Glutamatergic neuron (in vitro differentiated cells): ENCODE measurements around the gene SMYD2. TPM values are rescaled to one million over a fixed set of nuclear protein-coding genes. Genes with fewer than 3 reads are reported as not detected.

Source experiments
- DNase-seq: peaks from one replicate; pipeline ENCODE4 v3.0.0; 2022
- H3K27ac Mint-ChIP-seq: one replicate; pipeline ENCODE4 v1.8.0; 2020; ENCODE audit warnings: mild to moderate bottlenecking, mixed read lengths, inconsistent platforms; ENCODE audit not compliant: unreplicated experiment
- H3K27me3 Mint-ChIP-seq: one replicate; pipeline ENCODE4 v1.8.0; 2020; ENCODE audit warnings: mild to moderate bottlenecking, moderate library complexity, mixed read lengths, inconsistent platforms; ENCODE audit not compliant: unreplicated experiment
- H3K36me3 Mint-ChIP-seq: one replicate; pipeline ENCODE4 v1.8.0; 2020; ENCODE audit warnings: mild to moderate bottlenecking, mixed read lengths, inconsistent platforms; ENCODE audit not compliant: unreplicated experiment
- H3K4me1 Mint-ChIP-seq: one replicate; pipeline ENCODE4 v1.8.0; 2020; ENCODE audit warnings: mild to moderate bottlenecking, low read depth, mixed read lengths, inconsistent platforms; ENCODE audit not compliant: unreplicated experiment
- H3K4me3 Mint-ChIP-seq: one replicate; pipeline ENCODE4 v1.8.0; 2020; ENCODE audit warnings: mild to moderate bottlenecking, mixed read lengths, inconsistent platforms; ENCODE audit not compliant: unreplicated experiment
- H3K9me3 Mint-ChIP-seq: one replicate; pipeline ENCODE4 v1.8.0; 2020; ENCODE audit warnings: mild to moderate bottlenecking, moderate library complexity, mixed read lengths, inconsistent platforms; ENCODE audit not compliant: unreplicated experiment
- CTCF ChIP-seq: fragments of 200-600 bp; sonication (generic); IDR thresholded peaks from one replicate; pipeline ENCODE4 v1.5.0; 2021; ENCODE audit not compliant: partially characterized antibody, unreplicated experiment
- total RNA-seq: library from RNA; stranded (reverse); fragmentation: NEBNext Ultra II Directional; extraction: Animal tissue kit (Norgen Biotek cat#: 25700); gene quantifications from one replicate; pipeline ENCODE4 v1.2.1, GENCODE V29; 2021; ENCODE audit not compliant: unreplicated experiment

SMYD2 gene
- total RNA-seq, 1 donor from 2014 or later, result 26.0 TPM

- H3K27ac Mint-ChIP-seq, result no peak overlapping the region
- H3K4me3 Mint-ChIP-seq, result no peak overlapping the region
- DNase-seq, result no peak
- no peaks in the 10 kb centered on the region for H3K36me3 Mint-ChIP-seq
- no peak for TF ChIP-seq CTCF
- no peaks in the 10 kb centered on the region for H3K9me3 Mint-ChIP-seq
- H3K4me1 Mint-ChIP-seq, result peaks cover 9% of the 10 kb centered on the region
- H3K27me3 Mint-ChIP-seq, result peaks cover 4% of the 10 kb centered on the region
Observed at GRCh38 chr1:214380396-214380795, 99.4 kb downstream of the SMYD2 start.

DNA sequence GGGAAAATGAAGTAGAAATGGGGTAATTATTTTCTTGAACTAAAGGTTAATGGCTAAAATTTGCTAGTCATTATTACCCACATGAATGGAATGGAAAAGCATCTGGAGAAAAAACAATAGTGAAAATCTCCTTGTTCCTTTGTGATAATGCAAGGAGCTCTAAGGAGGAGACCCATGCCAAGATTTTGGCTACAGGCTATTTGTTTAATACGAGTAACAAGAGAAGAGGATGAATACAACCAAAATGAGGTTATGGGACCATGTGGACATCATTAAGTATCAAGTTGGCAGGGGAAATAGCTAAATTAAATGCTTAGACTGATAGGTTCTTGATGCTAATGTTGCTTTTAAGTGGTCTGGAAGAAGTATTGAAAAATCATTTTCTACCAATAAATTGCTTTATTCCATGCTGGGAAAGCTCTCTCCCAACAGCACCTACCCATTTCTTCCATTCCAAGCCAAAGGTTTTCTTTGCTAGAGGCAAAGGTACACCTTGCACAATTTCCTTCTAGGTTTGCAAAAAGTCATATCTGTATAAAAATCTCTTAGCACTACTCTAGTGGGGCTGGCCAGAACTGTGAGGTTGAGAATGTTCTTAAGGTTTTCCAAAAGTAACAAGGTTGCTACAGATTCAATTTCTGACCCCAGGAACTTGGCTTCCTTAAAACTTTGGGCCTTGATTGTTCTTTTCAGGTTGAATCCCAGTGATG is 100.2 kb downstream of the SMYD2 start:
- H3K27me3 Mint-ChIP-seq, result peaks cover 4% of the 10 kb centered on the region
- H3K9me3 Mint-ChIP-seq, result peaks cover 1% of the 10 kb centered on the region
- no peak overlapping the region for H3K27ac Mint-ChIP-seq
- H3K36me3 Mint-ChIP-seq, result no peaks in the 10 kb centered on the region
- no peak for DNase-seq
- peaks cover 13% of the 10 kb centered on the region for H3K4me1 Mint-ChIP-seq
- no peak overlapping the region for H3K4me3 Mint-ChIP-seq
- TF ChIP-seq CTCF, result no peak

DNA sequence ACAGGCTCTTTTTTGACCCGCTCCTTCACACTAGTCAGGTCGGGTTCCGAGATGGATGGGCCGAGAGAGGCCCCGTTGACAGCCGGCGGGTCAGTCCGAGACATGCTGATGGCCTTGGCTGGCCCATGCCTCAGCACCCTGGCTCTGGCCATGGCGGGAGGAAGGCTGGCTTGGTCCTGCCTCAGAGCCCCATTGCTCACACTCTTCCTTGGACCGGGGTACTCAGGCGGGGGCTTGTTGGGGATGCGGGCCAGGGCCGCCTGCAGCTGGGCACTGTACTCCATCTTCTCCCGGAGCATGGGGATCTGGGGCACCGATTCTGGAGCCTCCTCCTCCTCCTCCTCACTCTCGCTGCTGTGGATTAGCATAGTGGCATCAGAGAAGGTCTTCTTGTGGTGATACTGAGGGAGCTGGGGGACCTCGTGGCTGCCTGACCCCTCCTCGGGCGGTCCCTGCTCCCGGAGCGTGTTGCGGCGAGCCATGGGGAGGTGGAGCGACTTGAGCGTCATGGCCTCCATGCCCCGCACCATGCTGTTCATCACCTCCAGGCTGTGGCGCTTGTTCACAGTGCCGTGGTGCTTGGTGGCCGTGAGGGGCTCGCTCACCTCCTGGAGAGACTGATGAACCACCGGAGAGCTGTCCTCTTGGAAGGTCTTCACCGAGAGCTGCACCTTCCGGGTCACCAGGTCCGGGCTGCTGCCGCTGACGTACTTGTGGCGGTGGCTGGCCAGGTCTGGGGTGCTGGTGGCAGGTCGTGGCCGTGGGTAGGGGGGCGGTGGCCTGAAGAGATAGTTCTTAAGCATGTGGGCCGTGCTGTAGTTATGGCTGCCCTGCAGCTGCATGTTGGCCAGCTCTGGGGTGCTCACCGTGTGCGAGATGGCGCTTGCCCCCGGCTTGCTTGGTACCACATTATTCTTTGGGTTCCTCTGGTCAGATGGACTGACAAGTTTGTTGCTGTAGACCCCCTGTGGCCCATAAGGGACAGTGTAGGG is 102.7 kb downstream of the SMYD2 start:
- no peak overlapping the region for H3K27ac Mint-ChIP-seq
- no peak for DNase-seq
- peaks cover 4% of the 10 kb centered on the region for H3K27me3 Mint-ChIP-seq
- H3K36me3 Mint-ChIP-seq, result no peaks in the 10 kb centered on the region
- H3K4me1 Mint-ChIP-seq, result peaks cover 21% of the 10 kb centered on the region
- no peak for TF ChIP-seq CTCF
- H3K9me3 Mint-ChIP-seq, result peaks cover 2% of the 10 kb centered on the region
- H3K4me3 Mint-ChIP-seq, result no peak overlapping the region

- Mint-ChIP-seq H3K27me3 (peaks cover 4% of the 10 kb centered on the region), H3K27ac (no peak overlapping the region), H3K4me1 (peaks cover 24% of the 10 kb centered on the region), H3K4me3 (no peak overlapping the region), H3K9me3 (peaks cover 2% of the 10 kb centered on the region), H3K36me3 (no peaks in the 10 kb centered on the region)
- no peak for TF ChIP-seq CTCF
- DNase-seq, result no peak
Observed at GRCh38 chr1:214384373-214385079, 103.6 kb downstream of the SMYD2 start.
